H1 (cell line): ENCODE data around the gene STAU1. TPM values are rescaled to one million over a fixed set of nuclear protein-coding genes. Genes with fewer than 3 reads are reported as not detected.
"Not testable (repeated sequence)": the region's sequence is repeated elsewhere in the genome, so short reads cannot be mapped to it uniquely, and the experiment has no call there.

Experiments
- CTCF ChIA-PET: fragments of 300-600 bp; sonication (Branson Sonifier 250); formaldehyde crosslinking; loops from one replicate; lab custom pipeline; 2021; ENCODE audit not compliant: partially characterized antibody; lab: Charles Lee
- POLR2A ChIA-PET: fragments of 300-600 bp; sonication (Branson Sonifier 250); formaldehyde crosslinking; loops from one replicate; lab custom pipeline; 2021; ENCODE audit warnings: inconsistent platforms; ENCODE audit not compliant: partially characterized antibody; lab: Charles Lee
- DNase-seq, 2 experiments: peaks; one replicate each; pipeline versions ENCODE4 v3.0.0 to v3.0.0-alpha.2; 2010 to 2022; ENCODE audit warnings: low spot score in 2 of 2, low read depth in 1 of 2, mixed read lengths in 1 of 2
- FAIRE-seq: peaks from 2 replicates; lab custom pipeline; 2011; peaks lifted over from hg19 to GRCh38; lab: Jason Lieb, UNC
- H2AFZ ChIP-seq: 2 replicates; pipeline ENCODE4 v1.8.1; 2012; ENCODE audit warnings: low read length, inconsistent platforms
- H2AK5ac ChIP-seq: 2 replicates; pipeline ENCODE4 v1.6.1; 2013; ENCODE audit warnings: low read depth, low read length
- H2BK120ac ChIP-seq: replicated peaks from 2 replicates; pipeline ENCODE3; 2013; ENCODE audit warnings: low read depth, low read length, inconsistent platforms
- H2BK12ac ChIP-seq: 2 replicates; pipeline ENCODE4 v1.6.1; 2013; ENCODE audit warnings: low read depth, low read length
- H2BK15ac ChIP-seq: 2 replicates; pipeline ENCODE4 v1.6.1; 2013; ENCODE audit warnings: low read length
- H2BK20ac ChIP-seq: 2 replicates; pipeline ENCODE4 v1.6.1; 2013; ENCODE audit warnings: low read length
- H2BK5ac ChIP-seq: 2 replicates; pipeline ENCODE4 v1.6.1; 2013; ENCODE audit warnings: low read depth, low read length
- H3K14ac ChIP-seq: 2 replicates; pipeline ENCODE4 v1.6.1; 2013; ENCODE audit warnings: inconsistent platforms; ENCODE audit not compliant: insufficient read length
- H3K18ac ChIP-seq: 2 replicates; pipeline ENCODE4 v1.6.1; 2013; ENCODE audit warnings: low read length; ENCODE audit errors: extremely low read depth
- H3K23ac ChIP-seq: 2 replicates; pipeline ENCODE4 v1.6.1; 2013; ENCODE audit warnings: inconsistent platforms; ENCODE audit not compliant: insufficient read length
- H3K23me2 ChIP-seq: 2 replicates; pipeline ENCODE4 v1.6.1; 2013; ENCODE audit warnings: low read depth, low read length
- H3K27ac ChIP-seq: 2 replicates; pipeline ENCODE4 v1.6.1; 2011; ENCODE audit warnings: low read depth, low read length, inconsistent platforms
- H3K27me3 ChIP-seq, 4 experiments: replicated peaks in 1 of 4; 1 replicate in 1 of 4; 2 replicates in 3 of 4; pipeline versions ENCODE4 v1.6.1 to v1.8.1; 2011 to 2013; ENCODE audit warnings: low read length in 3 of 4, mild to moderate bottlenecking in 3 of 4, inconsistent platforms in 2 of 4, mixed read lengths in 2 of 4, moderate library complexity in 1 of 4; ENCODE audit not compliant: control insufficient read depth in 3 of 4, insufficient read depth in 3 of 4; ENCODE audit errors: extremely low read depth in 1 of 4
- H3K36me3 ChIP-seq, 4 experiments: 2 replicates each; pipeline versions ENCODE4 v1.6.1 to v1.8.1; 2011 to 2013; ENCODE audit warnings: mild to moderate bottlenecking in 4 of 4, low read length in 3 of 4, moderate library complexity in 2 of 4, control low read depth in 1 of 4, inconsistent platforms in 1 of 4; ENCODE audit not compliant: insufficient read depth in 4 of 4, control insufficient read depth in 2 of 4
- H3K4ac ChIP-seq: replicated peaks from 2 replicates; pipeline ENCODE3; 2013; ENCODE audit warnings: low read length, low read depth, mixed read lengths, inconsistent platforms; ENCODE audit not compliant: insufficient read length
- H3K4me1 ChIP-seq, 4 experiments: replicated peaks in 1 of 4; 1 replicate in 1 of 4; 2 replicates in 3 of 4; pipeline versions ENCODE4 v1.6.1 to v1.8.1; 2011 to 2013; ENCODE audit warnings: low read length in 3 of 4, inconsistent platforms in 2 of 4, mixed read lengths in 1 of 4; ENCODE audit not compliant: insufficient read depth in 4 of 4, control insufficient read depth in 3 of 4
- H3K4me2 ChIP-seq, 2 experiments: 2 replicates each; pipeline versions ENCODE4 v1.6.1 to v1.8.1; 2011 to 2013; ENCODE audit warnings: low read depth in 2 of 2, low read length in 2 of 2, control low read depth in 1 of 2, inconsistent platforms in 1 of 2, mild to moderate bottlenecking in 1 of 2; ENCODE audit not compliant: insufficient read depth in 1 of 2
- H3K4me3 ChIP-seq, 4 experiments: fragments of 200-600, 300-600 bp in 1 of 4; sonication (generic), shearing (Covaris generic), sonication (Bioruptor Twin) in 1 of 4; 2 replicates each; pipeline versions ENCODE4 v1.5.1 to v1.8.1; 2011 to 2016; ENCODE audit warnings: low read length in 4 of 4, low read depth in 3 of 4, control low read depth in 2 of 4, inconsistent platforms in 2 of 4, mild to moderate bottlenecking in 2 of 4, mixed read lengths in 1 of 4, moderate library complexity in 1 of 4; ENCODE audit not compliant: insufficient read depth in 2 of 4; ENCODE audit errors: extremely low read depth in 1 of 4
- H3K56ac ChIP-seq: replicated peaks from 2 replicates; pipeline ENCODE3; 2013; ENCODE audit warnings: low read depth, mild to moderate bottlenecking, mixed read lengths, low read length, inconsistent platforms; ENCODE audit not compliant: insufficient read length
- H3K79me1 ChIP-seq: 2 replicates; pipeline ENCODE4 v1.6.1; 2013; ENCODE audit warnings: low read depth, low read length, control low read depth
- H3K79me2 ChIP-seq, 2 experiments: 2 replicates each; pipeline versions ENCODE4 v1.6.1 to v1.8.1; 2012 to 2013; ENCODE audit warnings: low read length in 2 of 2, mild to moderate bottlenecking in 2 of 2, inconsistent platforms in 1 of 2; ENCODE audit not compliant: insufficient read depth in 2 of 2, control insufficient read depth in 1 of 2
- H3K9ac ChIP-seq, 4 experiments: replicated peaks in 1 of 4; 1 replicate in 1 of 4; 2 replicates in 3 of 4; pipeline versions ENCODE4 v1.6.1 to v1.8.1; 2011 to 2013; ENCODE audit warnings: low read depth in 3 of 4, low read length in 3 of 4, control low read depth in 2 of 4, mild to moderate bottlenecking in 2 of 4, moderate library complexity in 2 of 4, inconsistent platforms in 1 of 4; ENCODE audit errors: extremely low read depth in 1 of 4
- H3K9me3 ChIP-seq, 2 experiments: 2 replicates each; pipeline versions ENCODE4 v1.6.1 to v1.8.1; 2012 to 2013; ENCODE audit warnings: mild to moderate bottlenecking in 2 of 2, moderate library complexity in 2 of 2, control low read depth in 1 of 2, inconsistent platforms in 1 of 2, low read depth in 1 of 2, low read length in 1 of 2, mixed read lengths in 1 of 2; ENCODE audit not compliant: insufficient read depth in 2 of 2
- H4K20me1 ChIP-seq, 2 experiments: replicated peaks in 1 of 2; 2 replicates each; pipeline versions ENCODE3 to v1.8.1; 2011 to 2013; ENCODE audit warnings: inconsistent platforms in 2 of 2, low read length in 2 of 2, mild to moderate bottlenecking in 1 of 2; ENCODE audit not compliant: insufficient read depth in 2 of 2, control insufficient read depth in 1 of 2
- H4K5ac ChIP-seq: 2 replicates; pipeline ENCODE4 v1.6.1; 2013; ENCODE audit warnings: low read length, low read depth, mixed read lengths, inconsistent platforms; ENCODE audit not compliant: insufficient read length
- H4K8ac ChIP-seq: 2 replicates; pipeline ENCODE4 v1.8.0; 2013; ENCODE audit warnings: mild to moderate bottlenecking, moderate library complexity, low read length, inconsistent platforms; ENCODE audit not compliant: insufficient read depth; ENCODE audit errors: extremely low read depth
- H4K91ac ChIP-seq: replicated peaks from 2 replicates; pipeline ENCODE3; 2013; ENCODE audit warnings: low read length, mixed read lengths, inconsistent platforms; ENCODE audit not compliant: insufficient read length
- ASH2L ChIP-seq: fragments of 200-600, 300-600 bp; sonication (generic); IDR thresholded peaks from one replicate; pipeline ENCODE4 v1.7.1; 2017; ENCODE audit warnings: low read length
- MAX ChIP-seq: IDR thresholded peaks from 2 replicates; pipeline ENCODE4 v1.6.1; 2012; ENCODE audit warnings: inconsistent platforms
- PHF8 ChIP-seq: fragments of 200-600 bp; sonication (generic); conservative IDR thresholded peaks from 2 replicates; pipeline ENCODE4 v1.7.1; 2012; ENCODE audit warnings: low read depth, mild to moderate bottlenecking, inconsistent platforms, low read length, moderate library complexity
- RAD21 ChIP-seq, 2 experiments: IDR thresholded peaks in 1 of 2; conservative IDR thresholded peaks in 1 of 2; 2 replicates each; pipeline ENCODE4 v1.6.1; 2011; ENCODE audit warnings: low read depth in 2 of 2, low read length in 2 of 2, improper control_type of control experiment in 1 of 2, inconsistent platforms in 1 of 2, mild to moderate bottlenecking in 1 of 2, moderate library complexity in 1 of 2
- SRF ChIP-seq: IDR thresholded peaks from 2 replicates; pipeline ENCODE4 v1.6.1; 2011; ENCODE audit warnings: mild to moderate bottlenecking, low read depth, low read length, moderate library complexity
- YY1 ChIP-seq: IDR thresholded peaks from 2 replicates; pipeline ENCODE4 v1.6.1; 2011; ENCODE audit warnings: low read depth, mild to moderate bottlenecking, low read length
- WGBS, 2 experiments: shearing (Covaris generic) in 1 of 2; methylation state at CpG; one replicate each; pipeline versions ENCODE4 v1.1.6 to v1.1.7; 2013 to 2015; ENCODE audit warnings: low lambda C conversion rate in 2 of 2, mixed read lengths in 2 of 2, inconsistent platforms in 1 of 2, low coverage in 1 of 2, missing lambda C conversion rate in 1 of 2; ENCODE audit not compliant: insufficient replicate concordance in 2 of 2, insufficient coverage in 1 of 2, insufficient read length in 1 of 2; ENCODE audit errors: extremely low coverage in 1 of 2, missing lambda C conversion rate in 1 of 2; 5-methylcytosine and 5-hydroxymethylcytosine counted together
- polyA plus RNA-seq, 7 experiments: library from polyadenylated mRNA; depleted of rRNA in 3 of 7; stranded (reverse) in 5 of 7; unstranded in 2 of 7; fragments of >200 nt in 5 of 7; fragments of 200-250 nt in 2 of 7; gene quantifications; 1 replicate in 5 of 7; 2 replicates in 1 of 7; 4 replicates in 1 of 7; pipeline versions ENCODE4 v1.2.1 to v1.2.3, GENCODE V29; 2011 to 2013; ENCODE audit warnings: missing spikeins in 2 of 7, mixed read lengths in 2 of 7
- total RNA-seq: library from RNA; stranded (reverse); fragmentation: NEBNext Ultra II Directional; extraction: Animal tissue kit (Norgen Biotek cat#: 25700); gene quantifications from 2 replicates; pipeline ENCODE4 v1.2.1, GENCODE V29; 2021

STAU1 gene
- total and polyA plus RNA-seq, 2 of the 8 experiments (the other 6 are each of a cell fraction or from before 2014, with no cell fraction given) = 41.4 to 107 TPM

GRCh38 chr20:49169547-49169946, 18.6 kb downstream of the STAU1 start (continued):
- TF ChIP-seq SRF = no peak
- no peak for TF ChIP-seq ASH2L
- no peak for TF ChIP-seq MAX
- no peak for TF ChIP-seq RAD21 (IDR thresholded peaks at IDR 0.05 in 1 of 2, conservative IDR thresholded peaks at IDR 0.05 in 1 of 2; ENCODE audit: low read depth in 2 of 2, low read length in 2 of 2)
- no peak for TF ChIP-seq PHF8
- no peak for TF ChIP-seq YY1

GRCh38 chr20:49168864-49169263, 19.3 kb downstream of the STAU1 start:
- not testable (repeated sequence) for H3K18ac ChIP-seq

More at GRCh38 chr20:49168864-49169263, 19.3 kb downstream of the STAU1 start:
- H2AK5ac ChIP-seq, DNase-seq, H4K5ac ChIP-seq, H4K91ac ChIP-seq, H2BK15ac ChIP-seq, H3K9me3 ChIP-seq, H3K27me3 ChIP-seq, H3K23me2 ChIP-seq, H2BK120ac ChIP-seq, H4K20me1 ChIP-seq, FAIRE-seq, H3K4ac ChIP-seq, H3K9ac ChIP-seq, H3K56ac ChIP-seq, H4K8ac ChIP-seq, H3K14ac ChIP-seq, H3K4me2 ChIP-seq, H2BK5ac ChIP-seq, H3K4me3 ChIP-seq, H2BK12ac ChIP-seq, H3K23ac ChIP-seq, H3K4me1 ChIP-seq, H2AFZ ChIP-seq, H3K27ac ChIP-seq, H3K79me1 ChIP-seq, H2BK20ac ChIP-seq: not testable (repeated sequence)
- H3K36me3 ChIP-seq = peaks cover 0 to 20% (median 7%) of the 10 kb centered on the region in 4 experiments; a peak in 6 of 8 replicates
- ChIA-PET POLR2A (interaction anchor here (1.5 kb wide), 1 partner anchor 50 kb away, joined by 3 read pairs; the partner anchor contains the start of gene DDX27), CTCF (interaction anchor here (0.5 to 0.7 kb wide), 3 partner anchors 31 to 729 kb away, joined by 3 to 4 read pairs (median 4); no protein-coding TSS in a partner anchor)
- peaks cover 0 to 84% of the 10 kb centered on the region in 2 experiments; a peak in 3 of 4 replicates for H3K79me2 ChIP-seq
- 88% methylated on average over 10 of the region's 10 CpGs; no CpG with 5 or more reads in 1 of the 2 experiments for WGBS, 2 experiments
